Heart left ventricle (tissue), 13 donors: ENCODE results near the gene GLP1R.

ENCODE experiments used
- CTCF ChIP-seq, 12 donors: fragments of 200-600 bp; sonication (generic) in 4 of 12; IDR thresholded peaks; one replicate each; pipeline versions ENCODE4 v1.5.0 to v1.8.0; 2018 to 2022; ENCODE audit warnings: antibody characterized with exemption in 12 of 12, mild to moderate bottlenecking in 5 of 12
- POLR2A ChIP-seq, 2 donors: fragments of 450-650 bp; IDR thresholded peaks; one replicate each; pipeline ENCODE4 v1.6.1; 2017; ENCODE audit warnings: antibody characterized with exemption in 2 of 2, mild to moderate bottlenecking in 2 of 2, moderate library complexity in 2 of 2
- donor health status: ischemic (EF 13 %, LVEDD 7.1; RV severe dilation, severe dysfunction).
- donor health status: DM: no; HTN: yes; CAD: no.
- donor health status: DM: no; HTN: no; CAD: no.
- donor health status: ischemic (EF 25% LVEDD 6.9; RV normal size, moderate dysfunction).
- donor health status: ischemic (EF 25% LVEDD 5.7; RV mildly dilated, moderate dysfunction).
- donor health status: ischemic (EF 35%, LVEDD 5.7; RV mildly dilated, moderate dysfunction).
- donor health status: nonischemic (EF 11% LVEDD 7.7; RV severe dilation, severe dysfunction).
- donor health status: DM: yes; HTN: yes; CAD: no.
- donor health status: PGD.
- donor health status: ischemic (EF 29% LVEDD 5.4; RV normal size, mild dysfunction).
- donor health status: nonischemic (EF 23%, LVEDD 6.1; RV moderate dilation, normal function).

- no peak for TF ChIP-seq POLR2A (IDR thresholded peaks at IDR 0.05)
- no peak for TF ChIP-seq CTCF (IDR thresholded peaks at IDR 0.05)
Measured at GRCh38 chr6:39114388-39114703, 65.8 kb downstream of the GLP1R start.
